Activated T-cell treated with anti-CD3 and anti-CD28 coated beads for 4 hours (primary cell): ENCODE measurements around the gene ZFC3H1.

Experiments
- DNase-seq: peaks from one replicate; pipeline ENCODE4 v3.0.0-alpha.2; 2020

ZFC3H1 gene

GRCh38 chr12:71671311-71671710, 7.7 kb upstream of the ZFC3H1 start:
- DNase-seq = no peak

DNA sequence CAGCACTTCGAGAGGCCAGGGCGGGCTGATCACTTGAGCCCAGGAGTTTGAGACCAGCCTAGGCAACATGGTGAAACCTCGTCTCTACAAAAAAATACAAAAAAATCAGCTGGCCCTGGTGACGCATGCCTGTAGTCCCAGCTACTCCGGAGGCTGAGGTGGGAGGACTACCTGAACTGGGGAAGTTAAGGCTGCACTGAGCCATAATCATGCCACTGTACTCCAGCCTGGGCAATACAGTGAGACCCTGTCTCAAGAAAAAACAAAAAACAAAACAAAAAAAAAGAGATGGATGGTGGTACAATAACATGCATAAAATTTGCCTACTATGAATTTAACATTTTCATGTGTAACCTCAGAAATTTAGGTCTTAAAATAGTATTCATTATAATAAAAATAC, 2.6 kb upstream of the ZFC3H1 start:
- no peak for DNase-seq

- DNase-seq = no peak
Measured at GRCh38 chr12:71665090-71665463, 1.4 kb upstream of the ZFC3H1 start.

- DNase-seq = no peak
Measured at GRCh38 chr12:71664411-71665089, 902 bp upstream of the ZFC3H1 start.

- DNase-seq = peak; percentile 56
Measured at GRCh38 chr12:71662849-71663560, 643 bp downstream of the ZFC3H1 start.

- DNase-seq = no peak
Measured at GRCh38 chr12:71661977-71662530, 1.6 kb downstream of the ZFC3H1 start.

GRCh38 chr12:71656740-71657139, 6.9 kb downstream of the ZFC3H1 start:
- no peak for DNase-seq

GRCh38 chr12:71655907-71656306, 7.7 kb downstream of the ZFC3H1 start:
- no peak for DNase-seq

DNA sequence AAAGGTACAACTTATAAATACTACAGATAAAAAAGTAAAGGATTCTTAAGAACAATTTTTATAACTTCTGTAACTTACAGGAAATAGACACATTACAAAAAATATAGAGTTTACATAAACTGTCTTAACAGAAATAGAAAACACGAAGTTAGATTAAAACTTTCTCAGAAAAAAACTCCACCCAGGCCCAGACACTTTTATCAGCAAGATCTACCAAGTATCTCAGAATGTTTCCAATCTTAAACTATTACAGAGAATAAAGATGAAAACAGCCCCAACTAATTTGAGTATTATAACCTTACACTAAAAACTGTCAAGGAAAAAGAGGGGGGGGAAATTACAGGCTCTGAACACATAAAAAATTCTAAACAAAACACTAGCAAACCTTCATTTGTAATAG, 8.2 kb downstream of the ZFC3H1 start:
- DNase-seq = no peak

GRCh38 chr12:71654200-71654599, 9.4 kb downstream of the ZFC3H1 start:
- DNase-seq = no peak

DNA sequence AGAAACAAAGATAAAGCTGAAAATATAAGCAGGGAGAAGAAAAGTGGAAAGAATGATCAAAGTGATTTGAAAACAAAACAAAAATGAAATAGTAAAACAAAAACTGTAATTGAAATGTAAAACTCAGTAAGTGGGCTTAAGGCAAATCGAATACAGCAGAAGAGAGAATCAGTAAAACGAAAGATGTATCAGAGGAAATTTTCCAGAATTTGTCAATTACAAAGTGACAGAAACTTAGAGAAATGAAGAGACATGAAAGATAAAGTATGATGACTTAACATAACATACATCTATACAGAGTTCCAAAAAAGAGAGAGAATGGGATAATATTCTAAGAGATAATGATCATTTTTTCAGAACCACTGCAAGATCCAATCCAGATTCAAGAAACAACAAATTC, 10.5 kb downstream of the ZFC3H1 start:
- DNase-seq = no peak

- DNase-seq = no peak
Measured at GRCh38 chr12:71652656-71653055, 11.0 kb downstream of the ZFC3H1 start.

DNA sequence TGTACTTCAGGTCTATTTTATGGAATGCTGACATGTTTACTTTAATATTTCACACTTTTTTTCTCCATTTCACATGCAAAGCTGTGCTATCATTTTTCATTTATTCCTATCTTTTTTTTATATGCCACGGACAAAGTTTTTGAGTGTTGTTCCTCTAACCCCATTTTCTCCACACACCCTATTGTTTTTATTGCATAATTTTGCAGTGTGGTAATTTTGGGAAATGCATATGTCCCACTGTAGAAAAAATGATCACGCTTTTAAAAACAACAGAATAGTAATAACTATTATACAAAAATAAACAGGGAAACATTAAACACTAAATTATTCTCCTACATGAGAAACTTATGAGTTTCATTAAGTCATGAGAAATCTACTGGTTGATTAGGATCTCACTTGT, 14.2 kb downstream of the ZFC3H1 start:
- no peak for DNase-seq

DNA sequence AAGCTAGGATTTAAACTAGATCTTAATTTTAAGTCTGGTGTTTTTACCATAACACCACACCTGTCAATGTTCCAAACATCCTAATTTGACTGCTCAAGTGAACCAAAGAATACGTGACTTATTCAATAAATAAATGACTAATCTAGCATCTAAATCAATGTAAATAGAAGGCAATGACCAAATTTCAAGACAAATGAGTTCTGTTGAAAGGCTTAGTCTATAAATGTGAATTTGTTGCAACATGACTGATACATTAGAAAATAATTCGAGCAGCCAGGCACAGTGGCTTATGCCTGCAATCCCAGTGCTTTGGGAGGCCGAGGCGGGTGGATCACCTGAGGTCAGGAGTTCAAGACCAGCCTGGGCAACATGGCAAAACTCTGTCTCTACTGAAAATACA, 15.1 kb downstream of the ZFC3H1 start:
- DNase-seq = no peak

DNA sequence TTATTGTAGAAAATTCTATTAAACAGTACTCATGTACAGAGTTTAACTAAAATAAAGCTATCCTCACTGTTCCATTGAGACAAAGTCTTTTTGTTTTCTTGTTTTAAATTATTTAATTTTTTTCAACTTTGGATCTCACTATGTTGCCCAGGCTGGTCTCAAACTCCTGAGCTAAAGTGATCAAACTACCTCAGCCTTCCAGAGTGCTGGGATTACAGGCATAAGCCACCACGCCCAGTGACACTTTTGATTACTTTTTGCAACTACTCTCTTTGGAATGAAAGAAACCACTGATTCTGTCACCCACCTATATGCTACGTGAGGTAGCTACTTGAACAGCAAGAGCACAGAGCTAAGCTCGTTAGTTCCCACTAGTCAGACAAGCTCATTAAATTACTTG, 17.1 kb downstream of the ZFC3H1 start:
- no peak for DNase-seq

DNA sequence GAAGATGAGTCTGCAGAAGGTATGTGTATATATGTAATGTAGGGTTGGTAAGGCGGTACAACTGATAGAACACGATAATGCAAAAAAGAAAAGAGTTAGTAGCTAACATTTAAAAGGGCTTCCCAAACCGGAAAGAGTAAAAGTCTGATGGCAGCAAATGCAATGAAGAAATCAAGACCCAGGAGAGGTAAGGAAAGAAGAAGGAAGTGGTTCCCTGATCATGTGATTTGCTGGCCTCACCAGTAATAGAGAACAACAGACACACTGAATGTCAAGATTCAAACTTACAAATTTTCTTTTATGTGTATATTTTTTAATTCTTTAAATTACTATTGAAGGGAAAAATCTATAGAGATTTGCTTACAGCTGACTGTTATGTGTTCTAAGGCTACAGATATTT, 18.4 kb downstream of the ZFC3H1 start:
- no peak for DNase-seq

GRCh38 chr12:71642264-71642663, 21.4 kb downstream of the ZFC3H1 start:
- no peak for DNase-seq

- no peak for DNase-seq
Measured at GRCh38 chr12:71641390-71641789, 22.3 kb downstream of the ZFC3H1 start.

DNA sequence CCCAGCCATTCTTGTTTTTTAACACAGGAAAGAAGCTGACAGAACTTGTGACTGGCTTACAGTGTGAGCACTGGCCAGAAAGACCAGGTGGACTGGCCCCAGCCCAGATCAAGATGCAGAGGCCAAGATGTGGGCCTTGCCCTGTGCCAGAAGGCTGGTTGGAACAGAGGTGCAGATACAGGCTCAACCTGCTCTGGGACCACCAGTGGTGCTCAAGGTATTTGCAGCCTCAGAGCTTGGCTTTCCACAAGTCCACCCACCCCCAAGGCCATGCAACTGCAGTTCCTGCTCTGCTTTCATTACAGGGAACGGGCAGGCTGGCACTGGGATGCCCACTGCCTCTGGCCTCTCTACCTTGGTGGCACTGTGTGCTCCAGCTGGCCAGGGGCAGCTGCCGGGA, 23.3 kb downstream of the ZFC3H1 start:
- no peak for DNase-seq

DNA sequence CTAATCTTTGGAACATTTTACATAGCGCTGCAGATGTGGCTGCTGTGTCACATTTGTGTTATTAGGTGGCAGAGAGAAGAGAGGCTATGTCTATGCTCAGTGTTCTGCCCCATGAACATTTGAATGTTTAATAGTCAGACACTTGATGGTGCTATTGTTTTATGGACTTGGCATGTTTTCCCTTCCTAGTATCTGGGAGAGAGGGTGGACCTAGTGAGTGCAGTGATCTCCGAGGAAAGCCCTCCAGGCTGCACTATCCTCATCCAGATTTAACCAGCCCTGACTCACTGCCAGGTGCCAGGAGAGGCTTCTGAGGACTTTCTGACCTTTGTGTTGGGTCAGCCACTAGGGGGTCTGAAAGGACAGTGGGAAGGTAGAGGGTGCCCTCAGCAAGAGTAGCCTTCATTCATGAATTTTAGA, 24.3 kb downstream of the ZFC3H1 start:
- DNase-seq = no peak

- DNase-seq = no peak
Measured at GRCh38 chr12:71638499-71638898, 25.1 kb downstream of the ZFC3H1 start.

- no peak for DNase-seq
Measured at GRCh38 chr12:71636704-71637115, 26.9 kb downstream of the ZFC3H1 start.

DNA sequence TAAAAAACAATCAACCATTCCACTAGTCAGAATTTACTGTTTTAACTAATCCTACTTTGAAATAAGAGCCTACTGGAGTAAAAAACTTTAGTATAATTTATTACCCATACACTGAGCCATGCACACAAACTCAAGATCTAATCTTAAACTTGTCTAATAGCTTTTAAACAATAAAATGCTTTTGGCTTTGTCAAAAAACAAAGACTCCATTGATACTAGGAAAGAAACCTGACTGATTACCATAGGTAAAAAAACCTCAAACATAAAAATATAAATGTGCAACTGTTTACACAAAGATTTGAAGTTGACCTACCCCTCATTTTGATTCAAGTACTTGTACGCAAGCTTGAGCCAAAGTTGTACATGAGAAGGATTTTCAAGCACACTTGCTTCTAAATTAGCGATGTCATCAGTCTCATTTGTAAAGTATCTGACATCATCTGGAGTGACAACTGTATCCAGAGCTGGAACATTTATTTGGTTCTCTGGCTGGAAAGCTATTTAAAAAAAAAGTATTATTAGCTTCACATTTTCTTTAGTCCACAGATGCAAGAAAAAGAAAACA, 36.1 kb downstream of the ZFC3H1 start:
- DNase-seq = no peak

GRCh38 chr12:71626768-71627167, 36.9 kb downstream of the ZFC3H1 start:
- DNase-seq = no peak
